Measurements from ENCODE around the gene SLC25A51. TPM values are rescaled to one million over a fixed set of nuclear protein-coding genes. Genes with fewer than 3 reads are reported as not detected.

The SLC25A51 gene
- total and polyA plus RNA-seq, 4 donors: 3.8 to 24.4 (median 9.1) TPM

GRCh38 chr9:37902131-37902530, 1.8 kb downstream of the SLC25A51 start:
- Histone ChIP-seq H3K27ac (ENCODE audit: low read depth in 1 of 2, low read length in 2 of 2) (no peak overlapping the region), H3K27me3 (ENCODE audit: control insufficient read depth in 4 of 4, insufficient read depth in 4 of 4, low read length in 3 of 4) (no peaks in the 10 kb centered on the region), H3K4me1 (ENCODE audit: control insufficient read depth in 4 of 4, insufficient read depth in 4 of 4, low read length in 3 of 4) (peaks cover 6 to 19% (median 12%) of the 10 kb centered on the region in 4 donors), H3K4me3 (ENCODE audit: low read depth in 1 of 3, low read length in 3 of 3) (no peak overlapping the region), H3K36me3 (ENCODE audit: control insufficient read depth in 4 of 4, insufficient read depth in 3 of 4, low read depth in 1 of 4, low read length in 3 of 4) (peaks cover 3 to 9% (median 6%) of the 10 kb centered on the region in 4 donors), H3K9ac (ENCODE audit: low read depth in 1 of 2, low read length in 2 of 2) (no peak overlapping the region), H3K9me3 (ENCODE audit: control insufficient read depth in 4 of 4, low read length in 3 of 4) (no peaks in the 10 kb centered on the region)
- TF ChIP-seq MAX (IDR thresholded peaks at IDR 0.05) (no peak), SP1 (IDR thresholded peaks at IDR 0.05) (no peak), ATF3 (IDR thresholded peaks at IDR 0.05) (no peak), ZBTB33 (IDR thresholded peaks at IDR 0.05) (no peak), CTCF (IDR thresholded peaks at IDR 0.05; ENCODE audit: low read depth, low read length, missing input control) (no peak), YY1 (IDR thresholded peaks at IDR 0.05) (no peak), FOXA2 (IDR thresholded peaks at IDR 0.05) (no peak), JUND (IDR thresholded peaks at IDR 0.05) (no peak)
- no peak for DNase-seq (ENCODE audit: low spot score)

- Histone ChIP-seq H3K9ac (ENCODE audit: low read depth in 1 of 2, low read length in 2 of 2) (no peak overlapping the region), H3K4me1 (ENCODE audit: control insufficient read depth in 4 of 4, insufficient read depth in 4 of 4, low read length in 3 of 4) (peaks cover 6 to 14% (median 9%) of the 10 kb centered on the region in 4 donors), H3K27me3 (ENCODE audit: control insufficient read depth in 4 of 4, insufficient read depth in 4 of 4, low read length in 3 of 4) (no peaks in the 10 kb centered on the region), H3K9me3 (ENCODE audit: control insufficient read depth in 4 of 4, low read length in 3 of 4) (no peaks in the 10 kb centered on the region), H3K27ac (ENCODE audit: low read depth in 1 of 2, low read length in 2 of 2) (no peak overlapping the region), H3K4me3 (ENCODE audit: low read depth in 1 of 3, low read length in 3 of 3) (no peak overlapping the region), H3K36me3 (ENCODE audit: control insufficient read depth in 4 of 4, insufficient read depth in 3 of 4, low read depth in 1 of 4, low read length in 3 of 4) (peaks cover 8 to 26% (median 20%) of the 10 kb centered on the region in 4 donors)
- 91% methylated on average over 2 of the region's 2 CpGs for WGBS
- TF ChIP-seq JUND (IDR thresholded peaks at IDR 0.05): no peak
- TF ChIP-seq FOXA1 (IDR thresholded peaks at IDR 0.05): no peak
- TF ChIP-seq MAX (IDR thresholded peaks at IDR 0.05): no peak
- no peak for TF ChIP-seq SP1 (IDR thresholded peaks at IDR 0.05)
- no peak for TF ChIP-seq HNF4G (IDR thresholded peaks at IDR 0.05)
- no peak for TF ChIP-seq NR2F2 (IDR thresholded peaks at IDR 0.05)
- TF ChIP-seq ZBTB33 (IDR thresholded peaks at IDR 0.05): no peak
- no peak for TF ChIP-seq RXRA (IDR thresholded peaks at IDR 0.05)
- DNase-seq (ENCODE audit: low spot score): no peak
Measured at GRCh38 chr9:37899041-37899440, 4.9 kb downstream of the SLC25A51 start.
